Keratinocyte (primary cell): ENCODE data around the gene FBXO44. TPM values are rescaled to one million over a fixed set of nuclear protein-coding genes. Genes with fewer than 3 reads are reported as not detected.

Experiments used
- DNase-seq: peaks from one replicate; pipeline ENCODE4 v3.0.0-alpha.2; 2011; ENCODE audit warnings: low read depth, missing footprints, low spot score
- FAIRE-seq: peaks from 2 replicates; lab custom pipeline; 2011; peaks lifted over from hg19 to GRCh38; lab: Jason Lieb, UNC
- H2AFZ ChIP-seq: 2 replicates; pipeline ENCODE4 v1.6.0; 2012; ENCODE audit warnings: low read length, control low read depth, inconsistent platforms; ENCODE audit not compliant: control insufficient read depth
- H3K27ac ChIP-seq: 2 replicates; pipeline ENCODE4 v1.5.1; 2011; ENCODE audit warnings: low read length; ENCODE audit not compliant: control insufficient read depth, insufficient read depth
- H3K27me3 ChIP-seq: 3 replicates; pipeline ENCODE4 v1.6.0; 2011; ENCODE audit warnings: low read length; ENCODE audit not compliant: control insufficient read depth, insufficient read depth; ENCODE audit errors: extremely low read depth
- H3K36me3 ChIP-seq, 2 experiments: 2 replicates in 1 of 2; 3 replicates in 1 of 2; pipeline ENCODE4 v1.5.1; 2011; ENCODE audit warnings: low read length in 2 of 2, mild to moderate bottlenecking in 1 of 2; ENCODE audit not compliant: control insufficient read depth in 2 of 2, insufficient read depth in 2 of 2; ENCODE audit errors: extremely low read depth in 1 of 2
- H3K4me1 ChIP-seq: 3 replicates; pipeline ENCODE4 v1.5.1; 2011; ENCODE audit warnings: low read length; ENCODE audit not compliant: control insufficient read depth, insufficient read depth; ENCODE audit errors: extremely low read depth
- H3K4me2 ChIP-seq: 3 replicates; pipeline ENCODE4 v1.6.0; 2011; ENCODE audit warnings: low read depth, low read length; ENCODE audit not compliant: control insufficient read depth, insufficient read depth; ENCODE audit errors: extremely low read depth
- H3K4me3 ChIP-seq, 3 experiments: fragments of 200-600 bp in 1 of 3; sonication (generic) in 1 of 3; 2 replicates in 2 of 3; 3 replicates in 1 of 3; pipeline ENCODE4 v1.5.1; 2011 to 2016; ENCODE audit warnings: low read length in 3 of 3, mild to moderate bottlenecking in 3 of 3, control low read depth in 2 of 3, inconsistent platforms in 1 of 3, low read depth in 1 of 3, mixed read lengths in 1 of 3, mixed run types in 1 of 3, moderate library complexity in 1 of 3; ENCODE audit not compliant: control insufficient read depth in 2 of 3, insufficient read depth in 2 of 3; ENCODE audit errors: extremely low read depth in 1 of 3
- H3K79me2 ChIP-seq: 2 replicates; pipeline ENCODE4 v1.6.0; 2012; ENCODE audit warnings: low read length; ENCODE audit not compliant: control insufficient read depth, insufficient read depth
- H3K9ac ChIP-seq: 3 replicates; pipeline ENCODE4 v1.6.0; 2011; ENCODE audit warnings: low read length; ENCODE audit not compliant: control insufficient read depth, insufficient read depth; ENCODE audit errors: extremely low read depth
- H3K9me1 ChIP-seq: 3 replicates; pipeline ENCODE4 v1.6.0; 2011; ENCODE audit warnings: low read length; ENCODE audit not compliant: control insufficient read depth, insufficient read depth; ENCODE audit errors: extremely low read depth
- H3K9me3 ChIP-seq: 2 replicates; pipeline ENCODE4 v1.5.1; 2012; ENCODE audit warnings: low read depth, low read length; ENCODE audit not compliant: control insufficient read depth
- H4K20me1 ChIP-seq: 3 replicates; pipeline ENCODE4 v1.6.0; 2011; ENCODE audit warnings: low read length; ENCODE audit not compliant: control insufficient read depth, insufficient read depth; ENCODE audit errors: extremely low read depth
- EZH2 ChIP-seq: IDR thresholded peaks from one replicate; pipeline ENCODE4 v1.6.1; 2012; ENCODE audit warnings: inconsistent platforms, mild to moderate bottlenecking, low read length, moderate library complexity
- dilution Hi-C: fragments of 300-500 bp; cut with MboI; formaldehyde crosslinking; loops from one replicate; pipeline ENCODE4 v1.7.0; 2020; ENCODE audit warnings: low sequenced_read_pairs; ENCODE audit not compliant: extremely low pct_ligation_motif_present
- polyA plus RNA-seq, 5 experiments: library from polyadenylated mRNA; depleted of rRNA in 3 of 5; stranded (reverse) in 3 of 5; stranded (forward) in 1 of 5; unstranded in 1 of 5; fragments of >200 nt; gene quantifications; 1 replicate in 1 of 5; 2 replicates in 3 of 5; 3 replicates in 1 of 5; pipeline versions ENCODE4 v1.2.1 to v1.2.3, GENCODE V29; 2011 to 2012; ENCODE audit warnings: missing spikeins in 2 of 5, low read depth in 1 of 5, low replicate concordance in 1 of 5
- TF ChIP-seq, protein P1 (sequence below), 3 experiments: IDR thresholded peaks in 1 of 3; conservative IDR thresholded peaks in 1 of 3; optimal IDR thresholded peaks in 1 of 3; 2 replicates in 2 of 3; 3 replicates in 1 of 3; pipeline versions ENCODE3 to v1.5.1; 2011; ENCODE audit warnings: low read length in 3 of 3, mild to moderate bottlenecking in 3 of 3, moderate library complexity in 2 of 3, control low read depth in 1 of 3, inconsistent platforms in 1 of 3; ENCODE audit not compliant: insufficient read depth in 2 of 3; ENCODE audit errors: extremely low read depth in 1 of 3

FBXO44 gene
- polyA plus RNA-seq, 1 donor (not counting 4 experiments of a cell fraction or from before 2014, with no cell fraction given) = 23.1 TPM

- Histone ChIP-seq H3K27me3 (peaks cover 32% of the 10 kb centered on the region), H3K4me1 (no peaks in the 10 kb centered on the region), H3K9me1 (no peaks in the 10 kb centered on the region), H3K4me3 (no peak overlapping the region), H3K79me2 (no peaks in the 10 kb centered on the region), H3K9me3 (no peaks in the 10 kb centered on the region), H3K9ac (no peak overlapping the region), H4K20me1 (no peaks in the 10 kb centered on the region), H3K36me3 (no peaks in the 10 kb centered on the region), H3K27ac (no peak overlapping the region), H2AFZ (no peak overlapping the region), H3K4me2 (no peak overlapping the region)
- dilution Hi-C loops = no loop called here
- DNase-seq (no peak), FAIRE-seq (no peak)
- no peak for TF ChIP-seq EZH2
- TF ChIP-seq, protein P1, sequence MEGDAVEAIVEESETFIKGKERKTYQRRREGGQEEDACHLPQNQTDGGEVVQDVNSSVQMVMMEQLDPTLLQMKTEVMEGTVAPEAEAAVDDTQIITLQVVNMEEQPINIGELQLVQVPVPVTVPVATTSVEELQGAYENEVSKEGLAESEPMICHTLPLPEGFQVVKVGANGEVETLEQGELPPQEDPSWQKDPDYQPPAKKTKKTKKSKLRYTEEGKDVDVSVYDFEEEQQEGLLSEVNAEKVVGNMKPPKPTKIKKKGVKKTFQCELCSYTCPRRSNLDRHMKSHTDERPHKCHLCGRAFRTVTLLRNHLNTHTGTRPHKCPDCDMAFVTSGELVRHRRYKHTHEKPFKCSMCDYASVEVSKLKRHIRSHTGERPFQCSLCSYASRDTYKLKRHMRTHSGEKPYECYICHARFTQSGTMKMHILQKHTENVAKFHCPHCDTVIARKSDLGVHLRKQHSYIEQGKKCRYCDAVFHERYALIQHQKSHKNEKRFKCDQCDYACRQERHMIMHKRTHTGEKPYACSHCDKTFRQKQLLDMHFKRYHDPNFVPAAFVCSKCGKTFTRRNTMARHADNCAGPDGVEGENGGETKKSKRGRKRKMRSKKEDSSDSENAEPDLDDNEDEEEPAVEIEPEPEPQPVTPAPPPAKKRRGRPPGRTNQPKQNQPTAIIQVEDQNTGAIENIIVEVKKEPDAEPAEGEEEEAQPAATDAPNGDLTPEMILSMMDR (optimal IDR thresholded peaks at IDR 0.05 in 1 of 3, IDR thresholded peaks at IDR 0.05 in 1 of 3, conservative IDR thresholded peaks at IDR 0.05 in 1 of 3; ENCODE audit: extremely low read depth in 1 of 3, insufficient read depth in 2 of 3, low read length in 3 of 3) = no peak
Observed at GRCh38 chr1:11711490-11711889, 56.8 kb downstream of the FBXO44 start.

GRCh38 chr1:11712285-11712684, 57.6 kb downstream of the FBXO44 start:
- dilution Hi-C loops = no loop called here
- no peak for FAIRE-seq

More at GRCh38 chr1:11712285-11712684, 57.6 kb downstream of the FBXO44 start:
- Histone ChIP-seq H3K9me1 (no peaks in the 10 kb centered on the region), H3K4me1 (no peaks in the 10 kb centered on the region), H3K4me3 (no peak overlapping the region), H3K9ac (no peak overlapping the region), H3K9me3 (no peaks in the 10 kb centered on the region), H4K20me1 (no peaks in the 10 kb centered on the region), H3K4me2 (no peak overlapping the region), H3K27me3 (peaks cover 34% of the 10 kb centered on the region), H3K36me3 (no peaks in the 10 kb centered on the region), H3K79me2 (no peaks in the 10 kb centered on the region), H3K27ac (no peak overlapping the region), H2AFZ (no peak overlapping the region)
- TF ChIP-seq, protein P1 (optimal IDR thresholded peaks at IDR 0.05 in 1 of 3, IDR thresholded peaks at IDR 0.05 in 1 of 3, conservative IDR thresholded peaks at IDR 0.05 in 1 of 3; ENCODE audit: extremely low read depth in 1 of 3, insufficient read depth in 2 of 3, low read length in 3 of 3) = no peak
- no peak for TF ChIP-seq EZH2
- no peak for DNase-seq

Other genes with a start within 250 kb of the FBXO44 start
- gene DISP3, start 175.7 kb upstream of the FBXO44 start, polyA plus RNA-seq = 0.01 TPM in 1 of 3 replicates, not detected in the others
- 42.2 to 83.7 TPM (median 65.9 TPM) in 3 replicates for gene FBXO2, start 448 bp upstream of the FBXO44 start, polyA plus RNA-seq
- gene FBXO6, start 9.3 kb downstream of the FBXO44 start, polyA plus RNA-seq = 10.9 to 24.0 TPM (median 11.2 TPM) in 3 replicates
- 24.8 to 31.6 TPM (median 26.4 TPM) in 3 replicates for gene MAD2L2, start 26.3 kb downstream of the FBXO44 start, polyA plus RNA-seq
- gene DRAXIN, start 36.8 kb downstream of the FBXO44 start, polyA plus RNA-seq = not detected in 3 replicates
- 36.7 to 75.6 TPM (median 65.8 TPM) in 3 replicates for gene AGTRAP, start 81.3 kb downstream of the FBXO44 start, polyA plus RNA-seq
- gene C1orf167, start 107.3 kb downstream of the FBXO44 start, polyA plus RNA-seq = not detected in 3 replicates
- gene MTHFR, start 151.1 kb downstream of the FBXO44 start, polyA plus RNA-seq = 5.1 to 8.3 TPM (median 5.2 TPM) in 3 replicates
- gene CLCN6, start 151.3 kb downstream of the FBXO44 start, polyA plus RNA-seq = 5.2 to 9.8 TPM (median 7.4 TPM) in 3 replicates
- not detected in 3 replicates for gene NPPA, start 192.9 kb downstream of the FBXO44 start, polyA plus RNA-seq
- not detected in 3 replicates for gene NPPB, start 204.1 kb downstream of the FBXO44 start, polyA plus RNA-seq